Measurements from ENCODE around the gene GPX7.

DNA sequence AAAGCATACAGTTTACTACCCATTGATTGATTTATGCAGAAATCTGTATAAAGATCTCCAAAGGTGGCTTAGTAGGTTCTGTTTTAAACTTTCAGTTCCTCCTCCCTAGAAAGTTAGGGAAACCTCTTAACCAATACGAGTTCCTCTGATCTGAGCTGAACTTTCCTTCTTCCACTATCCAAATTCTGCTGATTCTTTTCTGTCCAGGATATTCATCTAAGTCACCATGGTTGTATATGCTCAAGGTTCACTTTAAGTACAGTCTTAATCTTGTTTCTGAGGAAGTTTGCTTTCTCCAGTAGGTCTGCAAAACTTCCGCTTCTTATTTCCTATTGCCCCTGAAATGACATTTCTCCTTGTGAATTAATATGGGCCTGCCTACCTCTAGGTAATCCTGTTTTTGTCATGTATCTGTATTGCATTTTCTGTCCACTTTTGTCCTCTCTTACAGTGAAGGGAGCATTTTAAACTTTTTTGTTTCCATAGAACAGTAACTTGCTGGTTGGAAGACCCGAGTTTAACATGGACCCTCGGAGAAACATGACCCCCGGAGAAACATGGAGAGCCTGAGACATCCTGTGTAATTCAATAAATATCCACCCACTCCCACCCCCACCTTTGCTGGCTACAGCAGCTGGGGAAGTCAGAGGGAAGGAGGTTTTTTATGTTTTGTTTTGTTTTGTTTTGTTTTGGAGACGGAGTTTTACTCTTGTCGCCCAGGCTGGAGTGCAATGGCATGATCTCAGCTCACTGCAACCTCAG is 32.5 kb upstream of the GPX7 start:
- TF ChIP-seq POLR2A (IDR thresholded peaks at IDR 0.05): no peak
- TF ChIP-seq POLR2AphosphoS5 (IDR thresholded peaks at IDR 0.05): no peak
- TF ChIP-seq CTCF (IDR thresholded peaks at IDR 0.05): no peak

All from sigmoid colon (tissue), 4 donors.